Bronchial epithelial cell (primary cell): ENCODE measurements around the gene MYH6. TPM values are rescaled to one million over a fixed set of nuclear protein-coding genes. Genes with fewer than 3 reads are reported as not detected.
"Not testable (repeated sequence)": the region's sequence is repeated elsewhere in the genome, so short reads cannot be mapped to it uniquely, and the experiment has no call there.

Experiments
- DNase-seq: peaks from one replicate; pipeline ENCODE4 v3.0.0-alpha.2; 2010; ENCODE audit warnings: low read depth
- FAIRE-seq: peaks from 2 replicates; lab custom pipeline; 2011; peaks lifted over from hg19 to GRCh38; lab: Jason Lieb, UNC
- H3K27me3 ChIP-seq: 2 replicates; pipeline ENCODE4 v1.5.1; 2011; ENCODE audit warnings: low read length; ENCODE audit not compliant: control insufficient read depth, insufficient read depth
- H3K36me3 ChIP-seq: 2 replicates; pipeline ENCODE4 v1.5.1; 2011; ENCODE audit warnings: low read length; ENCODE audit not compliant: control insufficient read depth, insufficient read depth
- H3K4me3 ChIP-seq: 2 replicates; pipeline ENCODE4 v1.5.1; 2011; ENCODE audit warnings: mild to moderate bottlenecking, low read depth, low read length, control low read depth
- total RNA-seq: library from RNA; depleted of rRNA; stranded (reverse); fragments of >200 nt; gene quantifications from 2 replicates; pipeline ENCODE4 v1.2.1, GENCODE V29; 2014
- TF ChIP-seq, protein P1 (sequence below): IDR thresholded peaks from 2 replicates; pipeline ENCODE4 v1.5.1; 2011; ENCODE audit warnings: mild to moderate bottlenecking, moderate library complexity, low read length, control low read depth, inconsistent platforms; ENCODE audit not compliant: insufficient read depth, severe bottlenecking

Gene MYH6
- total RNA-seq, 1 donor from 2014 or later, result not detected

- FAIRE-seq (no peak), DNase-seq (no peak)
- Histone ChIP-seq H3K27me3 (no peaks in the 10 kb centered on the region), H3K36me3 (no peaks in the 10 kb centered on the region), H3K4me3 (no peak overlapping the region)
- TF ChIP-seq, protein P1, sequence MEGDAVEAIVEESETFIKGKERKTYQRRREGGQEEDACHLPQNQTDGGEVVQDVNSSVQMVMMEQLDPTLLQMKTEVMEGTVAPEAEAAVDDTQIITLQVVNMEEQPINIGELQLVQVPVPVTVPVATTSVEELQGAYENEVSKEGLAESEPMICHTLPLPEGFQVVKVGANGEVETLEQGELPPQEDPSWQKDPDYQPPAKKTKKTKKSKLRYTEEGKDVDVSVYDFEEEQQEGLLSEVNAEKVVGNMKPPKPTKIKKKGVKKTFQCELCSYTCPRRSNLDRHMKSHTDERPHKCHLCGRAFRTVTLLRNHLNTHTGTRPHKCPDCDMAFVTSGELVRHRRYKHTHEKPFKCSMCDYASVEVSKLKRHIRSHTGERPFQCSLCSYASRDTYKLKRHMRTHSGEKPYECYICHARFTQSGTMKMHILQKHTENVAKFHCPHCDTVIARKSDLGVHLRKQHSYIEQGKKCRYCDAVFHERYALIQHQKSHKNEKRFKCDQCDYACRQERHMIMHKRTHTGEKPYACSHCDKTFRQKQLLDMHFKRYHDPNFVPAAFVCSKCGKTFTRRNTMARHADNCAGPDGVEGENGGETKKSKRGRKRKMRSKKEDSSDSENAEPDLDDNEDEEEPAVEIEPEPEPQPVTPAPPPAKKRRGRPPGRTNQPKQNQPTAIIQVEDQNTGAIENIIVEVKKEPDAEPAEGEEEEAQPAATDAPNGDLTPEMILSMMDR, result no peak
These were observed 8.5 kb downstream of the MYH6 start for GRCh38 chr14:23399591-23399990.

GRCh38 chr14:23399136-23399535, 8.9 kb downstream of the MYH6 start:
- H3K4me3 ChIP-seq, result no peak overlapping the region
- no peak for DNase-seq
- TF ChIP-seq, protein P1, result no peak
- no peaks in the 10 kb centered on the region for H3K36me3 ChIP-seq
- no peak for FAIRE-seq
- no peaks in the 10 kb centered on the region for H3K27me3 ChIP-seq

- TF ChIP-seq, protein P1, result no peak
- DNase-seq (no peak), FAIRE-seq (no peak)
- H3K27me3 ChIP-seq, result no peaks in the 10 kb centered on the region
- no peaks in the 10 kb centered on the region for H3K36me3 ChIP-seq
- no peak overlapping the region for H3K4me3 ChIP-seq
These were observed 9.7 kb downstream of the MYH6 start for GRCh38 chr14:23398348-23398747.

GRCh38 chr14:23396781-23397407, 11.2 kb downstream of the MYH6 start:
- FAIRE-seq, result no peak
- Histone ChIP-seq H3K4me3 (no peak overlapping the region), H3K36me3 (no peaks in the 10 kb centered on the region), H3K27me3 (no peaks in the 10 kb centered on the region)
- TF ChIP-seq, protein P1, result no peak
- DNase-seq, result no peak

DNA sequence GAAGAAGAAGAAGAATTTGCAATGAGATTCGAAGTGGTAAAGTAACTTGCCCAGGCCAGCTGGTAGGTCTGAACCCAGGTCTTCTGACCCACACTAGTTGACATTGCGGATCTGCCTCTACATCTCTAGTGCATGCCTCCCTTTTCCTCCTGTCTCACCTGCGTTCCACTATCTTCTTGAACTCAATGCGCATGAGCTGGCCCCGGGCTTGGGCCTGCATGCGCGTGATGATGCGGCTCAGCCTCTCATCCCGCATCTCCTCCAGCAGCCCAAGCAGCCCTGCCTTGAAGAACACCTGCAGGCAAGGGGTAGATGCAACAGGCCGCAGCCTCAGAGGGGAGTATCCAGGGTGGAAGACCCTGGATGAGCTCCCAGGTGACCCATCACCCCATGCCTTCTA, 11.9 kb downstream of the MYH6 start:
- TF ChIP-seq, protein P1, result no peak
- FAIRE-seq (no peak), DNase-seq (no peak)
- no peaks in the 10 kb centered on the region for H3K27me3 ChIP-seq
- no peaks in the 10 kb centered on the region for H3K36me3 ChIP-seq
- no peak overlapping the region for H3K4me3 ChIP-seq

DNA sequence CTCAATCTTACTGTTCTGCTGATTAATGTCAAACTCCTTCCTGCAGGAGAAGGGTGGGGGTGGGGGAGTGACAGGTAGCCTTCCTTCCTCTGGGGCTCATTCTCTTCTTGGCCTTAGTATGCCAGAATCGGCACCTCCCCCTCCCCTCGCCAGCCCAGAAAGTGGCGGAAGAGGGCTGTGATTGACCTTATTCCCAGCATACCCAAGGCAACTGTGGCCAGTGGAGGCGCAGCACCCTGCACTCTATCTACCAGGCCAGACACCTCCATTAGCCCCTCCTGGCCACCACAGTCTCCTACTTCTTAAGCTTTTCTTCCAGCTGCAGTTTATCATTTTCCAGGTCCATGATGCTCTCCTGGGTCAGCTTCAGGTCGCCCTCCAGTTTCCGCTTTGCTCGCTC, 15.5 kb downstream of the MYH6 start:
- DNase-seq (no peak), FAIRE-seq (peak; percentile 32)
- no peak overlapping the region for H3K4me3 ChIP-seq
- TF ChIP-seq, protein P1, result no peak
- H3K27me3 ChIP-seq, result no peaks in the 10 kb centered on the region
- H3K36me3 ChIP-seq, result no peaks in the 10 kb centered on the region

- FAIRE-seq, DNase-seq, H3K4me3 ChIP-seq, H3K27me3 ChIP-seq, H3K36me3 ChIP-seq: not testable (repeated sequence)
These were observed 18.2 kb downstream of the MYH6 start for GRCh38 chr14:23389871-23390270.
